Keratinocyte (primary cell): ENCODE measurements around the gene SNCAIP. TPM values are rescaled to one million over a fixed set of nuclear protein-coding genes. Genes with fewer than 3 reads are reported as not detected.

Source experiments
- DNase-seq: peaks from one replicate; pipeline ENCODE4 v3.0.0-alpha.2; 2011; ENCODE audit warnings: low read depth, missing footprints, low spot score
- FAIRE-seq: peaks from 2 replicates; lab custom pipeline; 2011; peaks lifted over from hg19 to GRCh38; lab: Jason Lieb, UNC
- H2AFZ ChIP-seq: 2 replicates; pipeline ENCODE4 v1.6.0; 2012; ENCODE audit warnings: low read length, control low read depth, inconsistent platforms; ENCODE audit not compliant: control insufficient read depth
- H3K27ac ChIP-seq: 2 replicates; pipeline ENCODE4 v1.5.1; 2011; ENCODE audit warnings: low read length; ENCODE audit not compliant: control insufficient read depth, insufficient read depth
- H3K27me3 ChIP-seq: 3 replicates; pipeline ENCODE4 v1.6.0; 2011; ENCODE audit warnings: low read length; ENCODE audit not compliant: control insufficient read depth, insufficient read depth; ENCODE audit errors: extremely low read depth
- H3K36me3 ChIP-seq, 2 experiments: 2 replicates in 1 of 2; 3 replicates in 1 of 2; pipeline ENCODE4 v1.5.1; 2011; ENCODE audit warnings: low read length in 2 of 2, mild to moderate bottlenecking in 1 of 2; ENCODE audit not compliant: control insufficient read depth in 2 of 2, insufficient read depth in 2 of 2; ENCODE audit errors: extremely low read depth in 1 of 2
- H3K4me1 ChIP-seq: 3 replicates; pipeline ENCODE4 v1.5.1; 2011; ENCODE audit warnings: low read length; ENCODE audit not compliant: control insufficient read depth, insufficient read depth; ENCODE audit errors: extremely low read depth
- H3K4me2 ChIP-seq: 3 replicates; pipeline ENCODE4 v1.6.0; 2011; ENCODE audit warnings: low read depth, low read length; ENCODE audit not compliant: control insufficient read depth, insufficient read depth; ENCODE audit errors: extremely low read depth
- H3K4me3 ChIP-seq, 3 experiments: fragments of 200-600 bp in 1 of 3; sonication (generic) in 1 of 3; 2 replicates in 2 of 3; 3 replicates in 1 of 3; pipeline ENCODE4 v1.5.1; 2011 to 2016; ENCODE audit warnings: low read length in 3 of 3, mild to moderate bottlenecking in 3 of 3, control low read depth in 2 of 3, inconsistent platforms in 1 of 3, low read depth in 1 of 3, mixed read lengths in 1 of 3, mixed run types in 1 of 3, moderate library complexity in 1 of 3; ENCODE audit not compliant: control insufficient read depth in 2 of 3, insufficient read depth in 2 of 3; ENCODE audit errors: extremely low read depth in 1 of 3
- H3K79me2 ChIP-seq: 2 replicates; pipeline ENCODE4 v1.6.0; 2012; ENCODE audit warnings: low read length; ENCODE audit not compliant: control insufficient read depth, insufficient read depth
- H3K9ac ChIP-seq: 3 replicates; pipeline ENCODE4 v1.6.0; 2011; ENCODE audit warnings: low read length; ENCODE audit not compliant: control insufficient read depth, insufficient read depth; ENCODE audit errors: extremely low read depth
- H3K9me1 ChIP-seq: 3 replicates; pipeline ENCODE4 v1.6.0; 2011; ENCODE audit warnings: low read length; ENCODE audit not compliant: control insufficient read depth, insufficient read depth; ENCODE audit errors: extremely low read depth
- H3K9me3 ChIP-seq: 2 replicates; pipeline ENCODE4 v1.5.1; 2012; ENCODE audit warnings: low read depth, low read length; ENCODE audit not compliant: control insufficient read depth
- H4K20me1 ChIP-seq: 3 replicates; pipeline ENCODE4 v1.6.0; 2011; ENCODE audit warnings: low read length; ENCODE audit not compliant: control insufficient read depth, insufficient read depth; ENCODE audit errors: extremely low read depth
- CTCF ChIP-seq, 3 experiments: IDR thresholded peaks in 1 of 3; conservative IDR thresholded peaks in 1 of 3; optimal IDR thresholded peaks in 1 of 3; 2 replicates in 2 of 3; 3 replicates in 1 of 3; pipeline versions ENCODE3 to v1.5.1; 2011; ENCODE audit warnings: low read length in 3 of 3, mild to moderate bottlenecking in 3 of 3, moderate library complexity in 2 of 3, control low read depth in 1 of 3, inconsistent platforms in 1 of 3; ENCODE audit not compliant: insufficient read depth in 2 of 3; ENCODE audit errors: extremely low read depth in 1 of 3
- EZH2 ChIP-seq: IDR thresholded peaks from one replicate; pipeline ENCODE4 v1.6.1; 2012; ENCODE audit warnings: inconsistent platforms, mild to moderate bottlenecking, low read length, moderate library complexity
- dilution Hi-C: fragments of 300-500 bp; cut with MboI; formaldehyde crosslinking; loops from one replicate; pipeline ENCODE4 v1.7.0; 2020; ENCODE audit warnings: low sequenced_read_pairs; ENCODE audit not compliant: extremely low pct_ligation_motif_present
- polyA plus RNA-seq, 5 experiments: library from polyadenylated mRNA; depleted of rRNA in 3 of 5; stranded (reverse) in 3 of 5; stranded (forward) in 1 of 5; unstranded in 1 of 5; fragments of >200 nt; gene quantifications; 1 replicate in 1 of 5; 2 replicates in 3 of 5; 3 replicates in 1 of 5; pipeline versions ENCODE4 v1.2.1 to v1.2.3, GENCODE V29; 2011 to 2012; ENCODE audit warnings: missing spikeins in 2 of 5, low read depth in 1 of 5, low replicate concordance in 1 of 5

SNCAIP gene
- polyA plus RNA-seq, 1 donor (not counting 4 experiments of a cell fraction or from before 2014, with no cell fraction given), result not detected

GRCh38 chr5:122471031-122471751 is 159.2 kb downstream of the SNCAIP start:
- Histone ChIP-seq H2AFZ (no peak overlapping the region), H3K9ac (no peak overlapping the region), H3K4me1 (no peaks in the 10 kb centered on the region), H3K9me3 (no peaks in the 10 kb centered on the region), H3K27me3 (no peaks in the 10 kb centered on the region), H3K4me2 (no peak overlapping the region), H3K27ac (no peak overlapping the region), H4K20me1 (no peaks in the 10 kb centered on the region), H3K4me3 (no peak overlapping the region), H3K79me2 (no peaks in the 10 kb centered on the region), H3K9me1 (no peaks in the 10 kb centered on the region), H3K36me3 (no peaks in the 10 kb centered on the region)
- no peak for TF ChIP-seq EZH2
- dilution Hi-C loops, result no loop called here
- FAIRE-seq, result no peak
- no peak for DNase-seq

GRCh38 chr5:122471752-122472061 is 159.7 kb downstream of the SNCAIP start:
- H3K9me1 ChIP-seq, result no peaks in the 10 kb centered on the region
- no peaks in the 10 kb centered on the region for H3K4me1 ChIP-seq
- no peaks in the 10 kb centered on the region for H3K36me3 ChIP-seq
- H2AFZ ChIP-seq, result no peak overlapping the region
- no peaks in the 10 kb centered on the region for H3K27me3 ChIP-seq
- dilution Hi-C loops, result no loop called here
- H3K4me3 ChIP-seq, result no peak overlapping the region
- H3K4me2 ChIP-seq, result no peak overlapping the region
- DNase-seq (no peak), FAIRE-seq (no peak)
- no peak overlapping the region for H3K9ac ChIP-seq
- H3K9me3 ChIP-seq, result no peaks in the 10 kb centered on the region
- H3K79me2 ChIP-seq, result no peaks in the 10 kb centered on the region
- no peak for TF ChIP-seq CTCF (optimal IDR thresholded peaks at IDR 0.05 in 1 of 3, IDR thresholded peaks at IDR 0.05 in 1 of 3, conservative IDR thresholded peaks at IDR 0.05 in 1 of 3; ENCODE audit: extremely low read depth in 1 of 3, insufficient read depth in 2 of 3, low read length in 3 of 3)
- no peak for TF ChIP-seq EZH2
- H4K20me1 ChIP-seq, result no peaks in the 10 kb centered on the region
- no peak overlapping the region for H3K27ac ChIP-seq
